NCI-H1048 (cell line): Measurements from ENCODE around the gene RBMS1.

Source experiments
- DNase-seq: peaks from one replicate; lab custom pipeline; 2025; lab: John Stamatoyannopoulos, UW

The RBMS1 gene

GRCh38 chr2:160408173-160408958 is 85.2 kb downstream of the RBMS1 start:
- DNase-seq: no peak

- no peak for DNase-seq
These were observed 86.0 kb downstream of the RBMS1 start for GRCh38 chr2:160407393-160408172.

- DNase-seq: no peak
These were observed 86.8 kb downstream of the RBMS1 start for GRCh38 chr2:160406591-160407392.

- no peak for DNase-seq
These were observed 88.3 kb downstream of the RBMS1 start for GRCh38 chr2:160405077-160405867.

GRCh38 chr2:160402997-160403979 is 90.3 kb downstream of the RBMS1 start:
- DNase-seq: no peak

- DNase-seq: no peak
These were observed 91.1 kb downstream of the RBMS1 start for GRCh38 chr2:160402501-160402900.

- DNase-seq: no peak
These were observed 91.7 kb downstream of the RBMS1 start for GRCh38 chr2:160401895-160402294.

GRCh38 chr2:160399880-160400279 is 93.7 kb downstream of the RBMS1 start:
- no peak for DNase-seq

GRCh38 chr2:160397530-160397865 is 96.1 kb downstream of the RBMS1 start:
- DNase-seq: no peak

GRCh38 chr2:160394153-160394552 is 99.5 kb downstream of the RBMS1 start:
- peak; percentile 29 for DNase-seq

- DNase-seq: no peak
These were observed 101.4 kb downstream of the RBMS1 start for GRCh38 chr2:160392201-160392600.

- DNase-seq: no peak
These were observed 102.8 kb downstream of the RBMS1 start for GRCh38 chr2:160390544-160391455.

GRCh38 chr2:160389875-160390274 is 103.7 kb downstream of the RBMS1 start:
- no peak for DNase-seq

- no peak for DNase-seq
These were observed 104.9 kb downstream of the RBMS1 start for GRCh38 chr2:160388464-160389263.

- DNase-seq: no peak
These were observed 105.9 kb downstream of the RBMS1 start for GRCh38 chr2:160387558-160388262.

GRCh38 chr2:160384791-160385190 is 108.8 kb downstream of the RBMS1 start:
- no peak for DNase-seq

GRCh38 chr2:160381425-160381951 is 112.1 kb downstream of the RBMS1 start:
- no peak for DNase-seq

- no peak for DNase-seq
These were observed 113.0 kb downstream of the RBMS1 start for GRCh38 chr2:160380611-160381010.
